Hematopoietic multipotent progenitor cell treated with erythropoietin and hydrocortisone succinate and interleukin-3 and kit ligand, for 8 days (in vitro differentiated cells): ENCODE data around the gene ANKH.
"Not testable (repeated sequence)": the region's sequence is repeated elsewhere in the genome, so short reads cannot be mapped to it uniquely, and the experiment has no call there.

ENCODE experiments used
- DNase-seq: peaks from one replicate; pipeline ENCODE4 v3.0.0-alpha.2; 2015

Gene ANKH

GRCh38 chr5:14824499-14824898 lies 47.1 kb downstream of the ANKH start:
- DNase-seq: no peak

GRCh38 chr5:14821100-14821845 lies 50.3 kb downstream of the ANKH start:
- no peak for DNase-seq

DNA sequence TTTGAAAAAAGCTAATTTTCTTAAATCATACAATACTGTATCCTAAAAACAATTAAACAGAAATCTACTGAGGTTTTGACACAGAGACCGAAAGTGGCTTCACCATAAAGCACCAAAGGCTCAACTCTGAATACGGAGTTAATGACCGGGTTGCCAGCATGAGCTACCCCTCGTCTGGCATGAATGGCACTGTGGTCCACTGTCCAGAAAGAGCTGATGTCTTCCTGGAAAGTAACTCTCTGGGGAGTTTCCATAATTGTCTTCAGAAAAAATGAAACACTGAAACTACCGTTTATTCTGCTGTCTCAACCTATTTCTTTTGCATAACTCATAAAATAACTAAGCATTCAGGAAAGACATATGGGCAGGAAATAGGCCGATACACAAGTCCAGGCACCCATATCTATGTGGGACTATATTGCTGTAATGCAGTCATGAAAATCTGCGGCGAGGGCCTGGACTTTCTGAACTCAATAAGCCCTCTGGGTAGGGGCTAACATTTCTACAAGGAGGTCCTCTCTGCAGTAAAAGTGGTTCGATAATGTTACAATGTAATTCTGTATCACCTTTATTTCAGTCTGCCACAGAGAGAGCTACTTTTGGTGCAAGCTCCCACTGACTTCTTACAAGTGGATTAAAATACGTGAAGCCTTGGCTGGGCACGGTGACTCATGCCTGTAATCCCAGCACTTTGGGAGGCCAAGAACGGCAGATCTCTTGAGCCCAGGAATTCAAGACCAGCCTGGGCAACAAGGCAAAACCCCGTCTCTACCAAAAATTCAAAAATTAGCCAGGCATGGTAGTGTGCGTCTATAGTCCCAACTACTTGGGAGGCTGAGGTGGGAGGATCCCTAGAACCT lies 52.4 kb downstream of the ANKH start:
- no peak for DNase-seq

GRCh38 chr5:14817762-14818136 lies 53.8 kb downstream of the ANKH start:
- DNase-seq: not testable (repeated sequence)

DNA sequence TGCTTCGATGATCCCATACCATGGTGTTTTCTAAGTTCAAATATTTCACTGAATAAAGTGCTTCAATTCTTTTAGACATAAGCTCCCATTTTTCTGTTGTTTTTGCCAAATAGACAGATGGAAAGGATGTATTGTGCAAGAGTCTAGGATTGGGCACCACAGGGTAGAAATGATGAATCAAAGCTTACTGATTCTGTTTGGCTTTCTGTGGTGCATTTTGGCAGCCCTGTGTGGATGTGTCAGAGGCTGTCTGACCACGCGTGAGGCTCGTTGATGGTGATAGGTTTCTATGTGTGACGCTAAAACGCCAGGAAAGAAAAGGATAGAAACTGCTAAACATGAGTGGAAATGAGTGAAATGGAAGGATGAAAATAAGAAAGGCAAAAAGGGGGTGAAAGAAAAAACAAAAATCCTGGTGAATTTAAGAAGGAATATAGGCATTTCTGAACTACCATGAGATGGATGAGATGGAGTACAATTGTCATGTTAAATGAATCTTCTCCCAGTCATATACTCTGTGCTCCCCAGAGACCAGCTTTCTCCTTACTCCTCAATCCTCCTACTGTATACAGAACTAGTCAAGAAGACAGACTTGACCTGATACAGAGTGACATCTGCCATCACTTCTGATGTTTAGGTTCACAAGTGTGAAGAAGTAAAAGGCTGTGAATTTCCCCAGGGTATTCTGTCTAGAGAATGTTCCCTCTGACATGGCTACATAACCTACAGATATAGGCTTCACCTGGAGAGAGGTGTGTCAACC lies 54.4 kb downstream of the ANKH start:
- no peak for DNase-seq

DNA sequence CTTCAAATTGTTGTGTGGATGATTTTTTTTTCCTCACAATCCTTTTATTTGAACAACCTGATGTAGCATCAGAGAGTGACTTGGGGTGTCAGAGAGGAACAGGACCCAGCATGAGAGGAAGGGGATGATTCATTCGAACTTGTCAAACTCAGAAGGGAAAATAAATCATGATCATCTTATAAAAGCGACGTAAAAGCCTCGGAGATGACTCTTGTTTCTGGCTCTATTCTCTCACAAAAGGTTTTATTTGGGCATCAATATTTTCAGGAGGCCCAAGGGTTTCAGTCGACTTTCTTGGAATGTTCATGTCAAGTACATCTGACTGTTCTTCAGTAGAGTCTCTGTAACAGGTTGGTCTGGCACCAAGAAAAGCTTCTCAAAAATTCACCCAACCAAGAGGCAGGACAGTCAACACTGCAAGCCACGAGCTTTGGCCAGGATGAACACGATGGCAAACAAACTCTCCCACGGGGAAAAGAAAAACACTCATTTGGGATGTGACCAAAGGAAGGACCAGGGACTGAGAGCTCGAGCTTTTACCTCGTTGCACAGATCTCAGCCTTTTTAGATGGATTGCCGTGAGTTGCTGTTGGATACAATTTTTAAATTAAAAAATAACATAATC lies 55.1 kb downstream of the ANKH start:
- no peak for DNase-seq

DNA sequence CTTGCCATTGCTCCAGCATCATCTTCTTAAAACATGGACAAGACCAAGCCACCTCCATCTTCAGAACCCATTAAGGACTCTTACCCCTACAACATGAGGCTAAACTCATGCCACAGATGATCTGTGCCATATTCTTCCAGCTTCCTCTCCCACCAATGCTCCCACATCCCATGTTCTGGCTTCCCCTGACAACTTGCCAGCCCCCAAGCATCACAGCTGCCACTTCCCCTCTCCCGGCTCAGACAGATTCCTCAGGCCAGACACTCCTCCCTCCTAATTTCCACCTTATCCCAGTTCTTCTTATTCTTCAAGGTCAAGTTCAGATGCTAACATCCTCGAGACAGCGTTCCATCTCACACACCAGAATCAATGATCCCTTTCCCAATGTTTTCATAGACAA lies 57.8 kb downstream of the ANKH start:
- DNase-seq: no peak

GRCh38 chr5:14812166-14812565 lies 59.4 kb downstream of the ANKH start:
- no peak for DNase-seq

GRCh38 chr5:14810928-14811572 lies 60.5 kb downstream of the ANKH start:
- no peak for DNase-seq

GRCh38 chr5:14810282-14810681 lies 61.3 kb downstream of the ANKH start:
- DNase-seq: no peak

DNA sequence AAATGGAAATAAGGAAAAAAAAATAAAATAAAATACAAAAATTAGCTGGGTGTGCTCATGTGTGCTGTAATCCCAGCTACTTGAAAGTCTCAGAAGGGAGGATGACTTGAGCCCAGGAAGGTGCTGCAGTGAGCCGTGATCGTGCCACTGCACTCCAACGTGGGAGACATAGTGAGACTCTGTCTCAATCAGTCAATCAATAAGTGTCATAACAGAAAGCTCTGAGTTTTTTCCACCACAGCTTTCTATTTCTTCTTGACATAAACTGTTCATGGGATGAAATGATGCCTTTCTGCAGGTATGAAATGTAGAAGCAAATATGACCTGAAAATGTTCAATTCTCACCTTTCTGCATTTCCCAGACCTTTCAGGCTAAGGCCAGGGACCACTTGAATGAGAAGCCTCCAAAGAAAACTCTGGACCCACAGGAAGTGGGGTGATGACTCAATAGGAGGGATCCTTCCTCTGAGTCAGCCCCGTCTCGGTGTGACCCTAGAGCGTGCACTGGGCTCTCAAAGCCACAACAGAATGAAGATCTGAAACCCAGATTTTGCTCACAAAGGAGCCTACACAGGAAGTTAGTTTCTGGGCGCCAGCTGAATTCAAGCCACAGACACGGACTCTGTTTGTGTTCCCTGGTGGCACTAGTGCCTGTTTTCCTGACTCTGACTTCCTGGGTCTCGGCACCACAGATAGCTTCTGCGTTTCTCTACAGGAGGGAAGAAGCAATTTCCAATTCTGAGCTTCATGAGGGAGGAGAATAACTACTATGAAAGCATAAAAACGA lies 62.0 kb downstream of the ANKH start:
- DNase-seq: peak; percentile 77

DNA sequence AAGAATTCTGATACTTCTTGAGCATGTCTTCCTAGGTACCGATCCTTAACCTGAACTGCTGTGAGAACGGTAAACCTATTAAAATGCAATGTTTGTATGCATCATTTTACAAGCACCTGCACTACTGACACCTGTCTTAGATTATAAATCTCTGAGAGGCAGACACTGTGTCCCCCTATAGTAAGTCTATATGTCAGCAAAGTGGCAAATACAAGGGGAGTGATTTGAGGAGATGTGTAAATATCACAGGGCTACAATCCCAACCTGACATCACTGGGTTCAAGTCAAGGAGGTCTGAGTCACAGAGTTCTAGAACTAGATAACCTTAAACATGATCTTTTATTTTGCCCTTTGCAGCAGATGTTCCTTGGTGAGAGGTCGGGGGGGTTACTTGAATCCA lies 64.1 kb downstream of the ANKH start:
- no peak for DNase-seq

DNA sequence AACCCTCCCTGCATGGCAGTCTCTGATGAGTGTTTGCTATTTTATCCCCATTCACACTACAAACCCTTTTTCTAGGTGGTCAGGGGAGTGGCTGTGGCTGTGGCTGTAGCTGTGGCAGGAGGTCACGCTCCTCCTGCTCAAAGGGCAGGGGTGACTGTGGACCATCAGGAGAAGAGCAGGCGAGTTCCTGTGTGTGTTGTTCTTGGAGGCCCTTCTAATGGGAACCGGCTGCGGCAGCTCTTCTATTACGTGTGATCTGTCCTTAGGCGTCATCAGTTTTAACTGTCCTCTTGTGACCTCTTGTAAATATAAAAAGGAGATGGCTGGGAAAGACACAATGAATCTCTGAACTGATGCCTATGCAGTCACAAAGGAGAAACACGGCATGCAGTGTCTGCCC lies 65.1 kb downstream of the ANKH start:
- DNase-seq: no peak

GRCh38 chr5:14802541-14802940 lies 69.0 kb downstream of the ANKH start:
- no peak for DNase-seq

DNA sequence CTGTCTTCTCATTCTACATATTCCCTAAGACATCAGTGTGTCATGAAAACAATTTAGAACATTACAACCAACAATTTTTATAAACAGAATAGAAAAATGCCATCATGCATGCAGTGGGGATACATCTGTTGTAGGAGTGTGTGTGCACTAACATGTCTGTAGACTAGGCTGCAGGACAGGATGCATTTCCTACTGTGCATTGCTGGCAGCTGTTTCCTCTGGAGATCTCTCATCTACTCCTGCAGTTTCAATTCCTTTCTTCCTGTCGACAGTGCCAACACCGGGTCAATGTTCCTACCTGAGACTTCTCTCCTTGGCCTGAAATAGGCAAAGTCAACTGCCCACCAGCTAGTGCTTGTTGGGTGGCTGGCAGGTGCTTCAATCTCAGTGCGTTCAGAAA lies 69.8 kb downstream of the ANKH start:
- no peak for DNase-seq

DNA sequence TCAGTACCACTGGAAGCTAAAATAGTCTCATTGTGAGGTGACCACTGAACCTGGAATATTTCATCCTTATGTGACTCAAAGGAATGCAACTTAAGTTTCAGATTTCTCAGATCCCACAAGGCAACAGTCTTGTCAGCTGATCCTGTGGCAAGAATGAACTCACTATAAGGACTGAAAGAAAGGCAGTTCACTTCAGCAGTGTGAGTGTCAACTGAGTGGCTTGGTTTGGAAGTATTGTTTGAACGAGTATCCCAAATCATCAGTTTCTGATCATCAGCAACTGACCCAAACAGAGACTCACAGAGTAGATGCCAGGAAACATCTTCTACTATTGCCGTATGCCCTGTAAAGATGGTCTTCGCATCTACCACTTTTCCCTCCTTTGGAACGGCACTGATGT lies 74.2 kb downstream of the ANKH start:
- not testable (repeated sequence) for DNase-seq

GRCh38 chr5:14794583-14795230 lies 76.9 kb downstream of the ANKH start:
- no peak for DNase-seq

DNA sequence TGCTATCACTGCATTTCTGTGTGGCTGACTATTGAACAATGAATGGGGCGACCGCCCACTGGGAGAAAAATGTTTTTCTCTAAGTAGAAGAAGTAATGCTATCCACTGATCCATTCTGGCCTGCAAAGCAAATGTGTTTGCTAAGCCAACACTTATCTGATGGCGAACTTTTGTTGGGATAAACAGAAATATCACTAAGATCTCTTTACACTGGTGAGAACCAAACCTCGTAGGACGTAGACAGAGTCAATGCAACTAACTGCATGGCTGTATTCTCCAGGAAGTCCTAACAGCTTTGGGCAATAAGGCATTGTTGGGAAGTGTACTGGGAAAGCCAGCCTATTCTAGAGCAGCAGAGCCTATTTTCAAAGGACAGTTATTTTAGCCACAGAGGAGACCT lies 77.7 kb downstream of the ANKH start:
- DNase-seq: no peak

- peak; percentile 19 for DNase-seq
These were observed 80.7 kb downstream of the ANKH start for GRCh38 chr5:14790911-14791310.

DNA sequence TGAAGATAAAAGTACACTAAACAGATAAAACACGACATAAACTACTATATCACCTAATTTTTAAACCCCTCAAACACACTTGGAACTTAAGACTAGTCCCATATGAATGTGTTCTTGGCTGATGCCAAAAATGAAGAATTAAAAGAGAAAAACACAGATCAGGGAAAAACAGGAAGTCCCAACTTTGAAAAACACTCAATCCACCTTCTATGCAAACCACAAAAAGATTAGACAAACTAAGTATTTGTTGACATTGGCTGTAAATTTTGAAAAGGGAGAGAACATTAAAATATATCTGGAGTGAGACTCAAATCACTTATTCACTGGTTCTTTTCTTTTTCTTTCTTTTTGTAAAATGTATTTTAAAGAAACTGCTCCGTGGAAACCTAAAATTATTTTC lies 81.4 kb downstream of the ANKH start:
- no peak for DNase-seq
